OCI-LY3 (cell line): ENCODE results near the gene DEPDC7.

Experiments used
- H2AFZ ChIP-seq: fragments of 200-600, 300-600 bp; shearing (Covaris generic); 2 replicates; pipeline ENCODE4 v1.6.0; 2014; ENCODE audit warnings: antibody characterized with exemption, low read depth, low read length
- H3K27ac ChIP-seq: fragments of 200-600, 300-600 bp; sonication (generic); 2 replicates; pipeline ENCODE4 v1.5.1; 2014; ENCODE audit warnings: mild to moderate bottlenecking, low read length, moderate library complexity, mixed read lengths
- H3K27me3 ChIP-seq: fragments of 200-600, 300-600 bp; sonication (generic); 2 replicates; pipeline ENCODE4 v1.6.1; 2014; ENCODE audit warnings: low read depth, low read length, mixed read lengths
- H3K36me3 ChIP-seq: fragments of 200-600, 300-600 bp; sonication (generic); replicated peaks from 2 replicates; pipeline ENCODE3; 2014; ENCODE audit warnings: low read depth, low read length, mixed read lengths
- H3K4me1 ChIP-seq: fragments of 300-600, 200-600 bp; sonication (generic); 2 replicates; pipeline ENCODE4 v1.6.1; 2014; ENCODE audit warnings: low read length, mixed read lengths
- H3K4me2 ChIP-seq: fragments of 200-600, 300-600 bp; sonication (generic); 2 replicates; pipeline ENCODE4 v1.6.1; 2014; ENCODE audit warnings: low read length, mixed read lengths
- H3K4me3 ChIP-seq: fragments of 300-600, 200-600 bp; sonication (generic); 2 replicates; pipeline ENCODE4 v1.5.1; 2014; ENCODE audit warnings: antibody characterized with exemption, mild to moderate bottlenecking, low read length, moderate library complexity
- H3K79me2 ChIP-seq: fragments of 300-600, 200-600 bp; shearing (Covaris generic); 2 replicates; pipeline ENCODE4 v1.6.1; 2014; ENCODE audit warnings: mild to moderate bottlenecking, low read length, mixed read lengths
- H3K9ac ChIP-seq: fragments of 300-600, 200-600 bp; shearing (Covaris generic); 2 replicates; pipeline ENCODE4 v1.6.0; 2014; ENCODE audit warnings: mild to moderate bottlenecking, low read length, moderate library complexity
- H3K9me3 ChIP-seq: fragments of 200-600, 300-600 bp; shearing (Covaris generic); 2 replicates; pipeline ENCODE4 v1.6.1; 2014; ENCODE audit warnings: low read length, mixed read lengths; ENCODE audit not compliant: insufficient read depth
- H4K20me1 ChIP-seq: fragments of 200-600, 300-600 bp; sonication (generic); 2 replicates; pipeline ENCODE4 v1.6.1; 2016; ENCODE audit warnings: low read length, mixed read lengths; ENCODE audit not compliant: insufficient read depth
- CTCF ChIP-seq: fragments of 200-600, 300-600 bp; sonication (generic); IDR thresholded peaks from 2 replicates; pipeline ENCODE4 v1.5.1; 2014; ENCODE audit warnings: antibody characterized with exemption, low read length, low read depth
- EZH2phosphoT487 ChIP-seq: fragments of 200-600 bp; shearing (Covaris generic); IDR thresholded peaks from 2 replicates; pipeline ENCODE4 v1.6.1; 2018; ENCODE audit warnings: antibody characterized with exemption, mixed run types, low read depth

Gene DEPDC7

GRCh38 chr11:33018840-33019239 lies 3.2 kb downstream of the DEPDC7 start:
- no peak overlapping the region for H3K9ac ChIP-seq
- H3K4me1 ChIP-seq = no peaks in the 10 kb centered on the region
- peaks cover 17% of the 10 kb centered on the region for H3K27me3 ChIP-seq
- no peaks in the 10 kb centered on the region for H3K79me2 ChIP-seq
- TF ChIP-seq CTCF = no peak
- TF ChIP-seq EZH2phosphoT487 = no peak
- H3K36me3 ChIP-seq = no peaks in the 10 kb centered on the region
- H2AFZ ChIP-seq = no peak overlapping the region
- no peaks in the 10 kb centered on the region for H4K20me1 ChIP-seq
- H3K27ac ChIP-seq = no peak overlapping the region
- H3K9me3 ChIP-seq = no peaks in the 10 kb centered on the region
- H3K4me2 ChIP-seq = no peak overlapping the region
- no peak overlapping the region for H3K4me3 ChIP-seq

- no peak overlapping the region for H3K9ac ChIP-seq
- H2AFZ ChIP-seq = no peak overlapping the region
- no peaks in the 10 kb centered on the region for H3K36me3 ChIP-seq
- H3K27me3 ChIP-seq = peaks cover 21% of the 10 kb centered on the region
- H3K27ac ChIP-seq = no peak overlapping the region
- H3K4me3 ChIP-seq = no peak overlapping the region
- H4K20me1 ChIP-seq = no peaks in the 10 kb centered on the region
- no peaks in the 10 kb centered on the region for H3K4me1 ChIP-seq
- TF ChIP-seq CTCF (no peak), EZH2phosphoT487 (no peak)
- no peaks in the 10 kb centered on the region for H3K9me3 ChIP-seq
- H3K4me2 ChIP-seq = no peak overlapping the region
- H3K79me2 ChIP-seq = no peaks in the 10 kb centered on the region
These were observed 5.8 kb downstream of the DEPDC7 start for GRCh38 chr11:33021501-33021900.

- Histone ChIP-seq H3K27ac (no peak overlapping the region), H3K4me1 (no peaks in the 10 kb centered on the region), H3K27me3 (peaks cover 24% of the 10 kb centered on the region), H3K4me2 (no peak overlapping the region), H3K36me3 (no peaks in the 10 kb centered on the region), H3K9me3 (no peaks in the 10 kb centered on the region), H3K79me2 (no peaks in the 10 kb centered on the region), H3K4me3 (no peak overlapping the region), H3K9ac (no peak overlapping the region), H2AFZ (no peak overlapping the region), H4K20me1 (no peaks in the 10 kb centered on the region)
- TF ChIP-seq CTCF = no peak
- TF ChIP-seq EZH2phosphoT487 = no peak
These were observed 6.3 kb downstream of the DEPDC7 start for GRCh38 chr11:33021937-33022336.

GRCh38 chr11:33025339-33025722 lies 9.7 kb downstream of the DEPDC7 start:
- TF ChIP-seq CTCF (no peak), EZH2phosphoT487 (no peak)
- no peak overlapping the region for H2AFZ ChIP-seq
- H3K79me2 ChIP-seq = no peaks in the 10 kb centered on the region
- no peaks in the 10 kb centered on the region for H3K36me3 ChIP-seq
- H3K4me3 ChIP-seq = no peak overlapping the region
- no peak overlapping the region for H3K4me2 ChIP-seq
- no peaks in the 10 kb centered on the region for H3K9me3 ChIP-seq
- H3K27me3 ChIP-seq = peaks cover 27% of the 10 kb centered on the region
- no peaks in the 10 kb centered on the region for H4K20me1 ChIP-seq
- no peak overlapping the region for H3K9ac ChIP-seq
- no peaks in the 10 kb centered on the region for H3K4me1 ChIP-seq
- H3K27ac ChIP-seq = no peak overlapping the region
